OCI-LY7 (cell line): ENCODE results near the gene CSDE1.

Experiments used
- CTCF ChIP-seq: fragments of 200-600 bp; sonication (generic); conservative IDR thresholded peaks from 2 replicates; pipeline ENCODE4 v1.5.1; 2014; ENCODE audit warnings: mild to moderate bottlenecking, antibody characterized with exemption, low read length, moderate library complexity, mixed read lengths
- EZH2phosphoT487 ChIP-seq: fragments of 200-600 bp; sonication (generic); IDR thresholded peaks from 2 replicates; pipeline ENCODE4 v1.6.1; 2018; ENCODE audit warnings: low read depth, borderline replicate concordance, mild to moderate bottlenecking, mixed run types, antibody characterized with exemption, low read length, moderate library complexity, mixed read lengths

- no peak for TF ChIP-seq CTCF
- TF ChIP-seq EZH2phosphoT487 = no peak
These were observed 85.9 kb downstream of the CSDE1 start for GRCh38 chr1:114671939-114672275.
